ENCODE results near the gene MRPS12. TPM values are rescaled to one million over a fixed set of nuclear protein-coding genes. Genes with fewer than 3 reads are reported as not detected.

MRPS12 gene
- polyA plus RNA-seq, 3 donors, result 17.2 to 81.5 (median 73.0) TPM

- Mint-ChIP-seq H3K4me1 (peaks cover 30% of the 10 kb centered on the region), H3K4me3 (peak overlapping the region in 1 of 2 donors; percentile 91), H3K36me3 (peaks cover 26 to 28% of the 10 kb centered on the region in 2 donors), H3K9me3 (peaks cover 0 to 3% (median 0%) of the 10 kb centered on the region in 7 donors), H3K27ac (peak overlapping the region; percentile 85 to 99 (median 97)), H3K27me3 (ENCODE audit: low read depth in 3 of 3) (peaks cover 0 to 1% (median 0%) of the 10 kb centered on the region in 3 donors)
- peaks cover 18 to 28% of the 10 kb centered on the region in 2 donors for H3K4me1 ChIP-seq (ENCODE audit: control insufficient read depth in 1 of 2, insufficient read depth in 2 of 2, low read length in 2 of 2)
- H4K20me1 ChIP-seq (ENCODE audit: insufficient read depth, low read length), result no peaks in the 10 kb centered on the region
- H3K9ac ChIP-seq (ENCODE audit: insufficient read depth, low read length, poor library complexity, severe bottlenecking), result peak overlapping the region; percentile 93
- H3K27ac ChIP-seq (ENCODE audit: low read depth in 1 of 2, low read length in 2 of 2), result peak overlapping the region in 1 of 2 donors; percentile 97
- peaks cover 16 to 17% of the 10 kb centered on the region in 2 donors for H3K36me3 ChIP-seq (replicated peaks in 1 of 2; ENCODE audit: control insufficient read depth in 1 of 2, insufficient read depth in 2 of 2, low read length in 2 of 2)
- H3K27me3 ChIP-seq (ENCODE audit: control insufficient read depth in 2 of 2, insufficient read depth in 2 of 2, low read length in 2 of 2), result no peaks in the 10 kb centered on the region
- H3K4me2 ChIP-seq (replicated peaks; ENCODE audit: extremely low read depth, low read length, poor library complexity, severe bottlenecking), result peak overlapping the region; percentile 76
- TF ChIP-seq CTCF (IDR thresholded peaks at IDR 0.05), result no peak
- no peaks in the 10 kb centered on the region for H3K9me3 ChIP-seq (replicated peaks in 1 of 2; ENCODE audit: control insufficient read depth in 1 of 2, insufficient read depth in 1 of 2, low read length in 2 of 2)
- intact Hi-C loops (cut with micrococcal nuclease), result no loop called here
- H3K79me2 ChIP-seq (ENCODE audit: insufficient read depth, low read length), result peaks cover 52% of the 10 kb centered on the region
- no peak overlapping the region for H2AFZ ChIP-seq (ENCODE audit: insufficient read depth, low read depth, low read length, poor library complexity, severe bottlenecking)
- WGBS (ENCODE audit: insufficient coverage), result 38% methylated on average over 1 of the region's 3 CpGs
- no peak for DNase-seq
- H3K4me3 ChIP-seq (replicated peaks in 1 of 3; ENCODE audit: low read depth in 2 of 3, low read length in 3 of 3), result peak overlapping the region in 2 of 3 experiments; percentile 71 to 79
Measured at GRCh38 chr19:38900743-38901190, 30.0 kb upstream of the MRPS12 start.

- intact Hi-C loops (cut with micrococcal nuclease), result no loop called here
- Histone ChIP-seq H3K4me3 (replicated peaks in 1 of 3; ENCODE audit: low read depth in 2 of 3, low read length in 3 of 3) (no peak overlapping the region), H3K27ac (ENCODE audit: low read depth in 1 of 2, low read length in 2 of 2) (no peak overlapping the region), H2AFZ (ENCODE audit: insufficient read depth, low read depth, low read length, poor library complexity, severe bottlenecking) (no peak overlapping the region), H3K27me3 (ENCODE audit: control insufficient read depth in 2 of 2, insufficient read depth in 2 of 2, low read length in 2 of 2) (no peaks in the 10 kb centered on the region), H3K79me2 (ENCODE audit: insufficient read depth, low read length) (peaks cover 46% of the 10 kb centered on the region), H3K4me1 (ENCODE audit: control insufficient read depth in 1 of 2, insufficient read depth in 2 of 2, low read length in 2 of 2) (peaks cover 18 to 28% of the 10 kb centered on the region in 2 donors), H3K4me2 (replicated peaks; ENCODE audit: extremely low read depth, low read length, poor library complexity, severe bottlenecking) (no peak overlapping the region), H4K20me1 (ENCODE audit: insufficient read depth, low read length) (no peaks in the 10 kb centered on the region), H3K36me3 (replicated peaks in 1 of 2; ENCODE audit: control insufficient read depth in 1 of 2, insufficient read depth in 2 of 2, low read length in 2 of 2) (peaks cover 22% of the 10 kb centered on the region in 2 donors), H3K9ac (ENCODE audit: insufficient read depth, low read length, poor library complexity, severe bottlenecking) (no peak overlapping the region), H3K9me3 (replicated peaks in 1 of 2; ENCODE audit: control insufficient read depth in 1 of 2, insufficient read depth in 1 of 2, low read length in 2 of 2) (no peaks in the 10 kb centered on the region)
- no peak for TF ChIP-seq CTCF (IDR thresholded peaks at IDR 0.05)
- no peak overlapping the region for H3K4me3 Mint-ChIP-seq
- H3K4me1 Mint-ChIP-seq, result peaks cover 30% of the 10 kb centered on the region
- 100% methylated on average over 1 of the region's 1 CpG for WGBS (ENCODE audit: insufficient coverage)
- peaks cover 0 to 3% (median 0%) of the 10 kb centered on the region in 7 donors for H3K9me3 Mint-ChIP-seq
- peak overlapping the region in 2 of 7 donors; percentile 61 to 97 for H3K27ac Mint-ChIP-seq
- H3K36me3 Mint-ChIP-seq, result peaks cover 29 to 36% of the 10 kb centered on the region in 2 donors
- H3K27me3 Mint-ChIP-seq (ENCODE audit: low read depth in 3 of 3), result peaks cover 0 to 1% (median 0%) of the 10 kb centered on the region in 3 donors
- no peak for DNase-seq
Measured at GRCh38 chr19:38901683-38902082, 29.1 kb upstream of the MRPS12 start.
